Measurements from ENCODE around the gene STIMATE. TPM values are rescaled to one million over a fixed set of nuclear protein-coding genes. Genes with fewer than 3 reads are reported as not detected.

Gene STIMATE
- total and polyA plus RNA-seq, 12 donors: 15.4 to 42.8 (median 22.2) TPM

GRCh38 chr3:52788890-52789745, 108.2 kb downstream of the STIMATE start:
- Histone ChIP-seq H3K4me1 (replicated peaks in 1 of 2) (no peaks in the 10 kb centered on the region), H3K27ac (no peak overlapping the region), H3K27me3 (no peaks in the 10 kb centered on the region), H3K9me3 (replicated peaks in 1 of 3) (no peaks in the 10 kb centered on the region), H3K4me3 (no peak overlapping the region), H3K36me3 (replicated peaks in 1 of 2) (no peaks in the 10 kb centered on the region)
- intact Hi-C loops (cut with DNase I): no loop called here
- TF ChIP-seq CTCF (IDR thresholded peaks at IDR 0.05) (no peak), POLR2A (IDR thresholded peaks at IDR 0.05) (no peak)
- DNase-seq: no peak
- 80 to 89% (median 85%) methylated on average over 10 to 16 of the region's 16 CpGs for WGBS, 4 donors

GRCh38 chr3:52787672-52788625, 109.4 kb downstream of the STIMATE start:
- Histone ChIP-seq H3K27ac (no peak overlapping the region), H3K36me3 (replicated peaks in 1 of 2) (no peaks in the 10 kb centered on the region), H3K4me3 (no peak overlapping the region), H3K4me1 (replicated peaks in 1 of 2) (no peaks in the 10 kb centered on the region), H3K9me3 (replicated peaks in 1 of 3) (no peaks in the 10 kb centered on the region), H3K27me3 (no peaks in the 10 kb centered on the region)
- DNase-seq: peak in 6 of 7 donors; percentile 35 to 73 (median 56)
- TF ChIP-seq CTCF (IDR thresholded peaks at IDR 0.05) (no peak), POLR2A (IDR thresholded peaks at IDR 0.05) (no peak)
- 34 to 78% (median 61%) methylated on average over 11 to 17 of the region's 17 CpGs for WGBS, 4 donors
- intact Hi-C loops (cut with DNase I): no loop called here

DNA sequence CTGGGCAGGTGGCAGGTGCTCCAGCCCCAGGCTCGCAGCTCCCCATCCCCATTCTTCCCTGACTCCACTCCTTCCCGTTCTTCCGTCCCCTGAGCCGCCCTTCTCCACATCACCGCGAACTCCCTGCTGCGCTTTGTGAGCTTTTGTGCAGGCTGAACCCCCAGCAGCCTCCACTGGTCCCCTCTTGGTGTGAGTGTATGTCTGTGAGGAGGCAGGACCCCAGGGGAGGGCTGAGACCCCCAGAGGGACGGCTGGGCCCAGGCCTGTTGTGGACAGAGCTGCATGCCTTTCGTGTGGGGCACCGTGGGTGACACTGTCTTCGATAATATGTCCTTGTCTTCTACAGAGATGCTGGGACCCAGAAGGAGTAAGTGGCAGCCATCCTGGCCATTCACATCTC, 110.1 kb downstream of the STIMATE start:
- Histone ChIP-seq H3K4me1 (replicated peaks in 1 of 2) (no peaks in the 10 kb centered on the region), H3K27ac (no peak overlapping the region), H3K36me3 (replicated peaks in 1 of 2) (no peaks in the 10 kb centered on the region), H3K4me3 (no peak overlapping the region), H3K27me3 (no peaks in the 10 kb centered on the region), H3K9me3 (replicated peaks in 1 of 3) (no peaks in the 10 kb centered on the region)
- DNase-seq: no peak
- WGBS, 4 donors: 88 to 92% (median 89%) methylated on average over 9 to 11 of the region's 11 CpGs
- intact Hi-C loops (cut with DNase I): no loop called here
- TF ChIP-seq POLR2A (IDR thresholded peaks at IDR 0.05): no peak
- TF ChIP-seq CTCF (IDR thresholded peaks at IDR 0.05): no peak

Small RNA genes within 50 kb of the gene (microRNA-seq; reads per million reads assigned to microRNA genes)
- gene MIR8064: 0 reads per million in 3 donors

Small RNA genes within 50 kb of the gene (small RNA-seq; reads per million reads assigned to genes)
- gene MIR8064: 0 reads per million in 2 donors
- gene MUSTN1: 0 reads per million in 2 donors

Other genes starting within 250 kb of the STIMATE start
- 100 to 1,000 TPM in 1 of 9 donors, 10 to 100 TPM in 8; 32.9 to 108 (median 48.8) TPM for gene PBRM1, start 211.6 kb downstream of the STIMATE start, total RNA-seq
- 10 to 100 TPM in 2 of 3 donors, 1 to 10 TPM in 1; 4.2 to 23.4 (median 10.2) TPM for gene PBRM1, start 211.6 kb downstream of the STIMATE start, polyA plus RNA-seq
- 10 to 100 TPM; 23.5 to 87.0 (median 54.2) TPM for gene GNL3, start 211.5 kb downstream of the STIMATE start, total RNA-seq
- gene GNL3, start 211.5 kb downstream of the STIMATE start, polyA plus RNA-seq: 100 to 1,000 TPM in 1 of 3 donors, 10 to 100 TPM in 2; 71.8 to 229 (median 95.2) TPM
- 100 to 1,000 TPM in 1 of 9 donors, 10 to 100 TPM in 8; 53.4 to 151 (median 65.5) TPM for gene GLT8D1, start 191.8 kb downstream of the STIMATE start, total RNA-seq
- gene GLT8D1, start 191.8 kb downstream of the STIMATE start, polyA plus RNA-seq: 10 to 100 TPM; 49.1 to 98.9 (median 52.5) TPM
- 100 to 1,000 TPM; 114 to 409 (median 138) TPM for gene SPCS1, start 191.4 kb downstream of the STIMATE start, total RNA-seq
- 100 to 1,000 TPM in 1 of 3 donors, 10 to 100 TPM in 2; 42.2 to 259 (median 73.4) TPM for gene SPCS1, start 191.4 kb downstream of the STIMATE start, polyA plus RNA-seq
- gene NEK4, start 126.6 kb downstream of the STIMATE start, total RNA-seq: 10 to 100 TPM; 21.3 to 43.9 (median 30.3) TPM
- gene NEK4, start 126.6 kb downstream of the STIMATE start, polyA plus RNA-seq: 10 to 100 TPM in 1 of 3 donors, 1 to 10 TPM in 2; 4.9 to 16.5 (median 8.0) TPM
- gene ITIH1, start 119.9 kb downstream of the STIMATE start, total RNA-seq: 1 to 10 TPM in 3 of 9 donors, under 1 TPM in 2, not detected in 4; 0.28 to 1.9 (median 1.3) TPM
- under 1 TPM; 0.34 to 0.60 (median 0.40) TPM for gene ITIH1, start 119.9 kb downstream of the STIMATE start, polyA plus RNA-seq
- 10 to 100 TPM in 1 of 9 donors, 1 to 10 TPM in 7, under 1 TPM in 1; 0.18 to 31.7 (median 2.6) TPM for gene ITIH3, start 102.8 kb downstream of the STIMATE start, total RNA-seq
- 1 to 10 TPM in 2 of 3 donors, under 1 TPM in 1; 0.97 to 9.2 (median 4.6) TPM for gene ITIH3, start 102.8 kb downstream of the STIMATE start, polyA plus RNA-seq
- gene ITIH4, start 66.9 kb downstream of the STIMATE start, total RNA-seq: 100 to 1,000 TPM in 2 of 9 donors, 10 to 100 TPM in 6, 1 to 10 TPM in 1; 6.4 to 221 (median 33.0) TPM
- gene ITIH4, start 66.9 kb downstream of the STIMATE start, polyA plus RNA-seq: 10 to 100 TPM; 10.6 to 71.6 (median 70.7) TPM
- gene MUSTN1, start 62.5 kb downstream of the STIMATE start, total RNA-seq: 1 to 10 TPM in 4 of 9 donors, under 1 TPM in 1, not detected in 4; 0.50 to 6.5 (median 1.8) TPM
- gene MUSTN1, start 62.5 kb downstream of the STIMATE start, polyA plus RNA-seq: 100 to 1,000 TPM in 1 of 3 donors, 10 to 100 TPM in 1, 1 to 10 TPM in 1; 1.4 to 128 (median 79.3) TPM
- 10 to 100 TPM in 5 of 9 donors, 1 to 10 TPM in 4; 6.6 to 14.8 (median 12.3) TPM for gene SFMBT1, start 148.5 kb upstream of the STIMATE start, total RNA-seq
- 1 to 10 TPM; 2.1 to 5.8 (median 2.7) TPM for gene SFMBT1, start 148.5 kb upstream of the STIMATE start, polyA plus RNA-seq
- 10 to 100 TPM; 12.9 to 34.5 (median 21.9) TPM for gene RFT1, start 232.9 kb upstream of the STIMATE start, total RNA-seq
- gene RFT1, start 232.9 kb upstream of the STIMATE start, polyA plus RNA-seq: 10 to 100 TPM in 2 of 3 donors, 1 to 10 TPM in 1; 6.7 to 24.1 (median 13.0) TPM

Data from adrenal gland (tissue), 12 donors.